GM21526 (cell line): ENCODE measurements around the gene PF4V1.
"Not testable (repeated sequence)": the region's sequence is repeated elsewhere in the genome, so short reads cannot be mapped to it uniquely, and the experiment has no call there.

ENCODE experiments used
- ATAC-seq: cut with Tn5 transposase; IDR thresholded peaks from one replicate; pipeline ENCODE4 v1.9.1; 2021; ENCODE audit warnings: moderate library complexity; ENCODE audit not compliant: unreplicated experiment, low FRiP score

Gene PF4V1

DNA sequence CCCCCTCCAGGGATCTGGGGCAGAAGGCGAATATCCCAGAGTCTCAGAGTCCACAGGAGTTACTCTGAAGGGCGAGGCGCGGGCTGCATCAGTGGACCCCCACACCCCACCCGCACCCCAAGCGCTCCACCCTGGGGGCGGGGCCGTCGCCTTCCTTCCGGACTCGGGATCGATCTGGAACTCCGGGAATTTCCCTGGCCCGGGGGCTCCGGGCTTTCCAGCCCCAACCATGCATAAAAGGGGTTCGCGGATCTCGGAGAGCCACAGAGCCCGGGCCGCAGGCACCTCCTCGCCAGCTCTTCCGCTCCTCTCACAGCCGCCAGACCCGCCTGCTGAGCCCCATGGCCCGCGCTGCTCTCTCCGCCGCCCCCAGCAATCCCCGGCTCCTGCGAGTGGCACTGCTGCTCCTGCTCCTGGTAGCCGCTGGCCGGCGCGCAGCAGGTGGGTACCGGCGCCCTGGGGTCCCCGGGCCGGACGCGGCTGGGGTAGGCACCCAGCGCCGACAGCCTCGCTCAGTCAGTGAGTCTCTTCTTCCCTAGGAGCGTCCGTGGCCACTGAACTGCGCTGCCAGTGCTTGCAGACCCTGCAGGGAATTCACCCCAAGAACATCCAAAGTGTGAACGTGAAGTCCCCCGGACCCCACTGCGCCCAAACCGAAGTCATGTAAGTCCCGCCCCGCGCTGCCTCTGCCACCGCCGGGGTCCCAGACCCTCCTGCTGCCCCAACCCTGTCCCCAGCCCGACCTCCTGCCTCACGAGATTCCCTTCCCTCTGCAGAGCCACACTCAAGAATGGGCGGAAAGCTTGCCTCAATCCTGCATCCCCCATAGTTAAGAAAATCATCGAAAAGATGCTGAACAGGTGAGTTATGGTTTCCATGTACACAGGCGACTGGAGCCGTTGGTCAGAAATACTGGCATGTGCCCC, 16.3 kb downstream of the PF4V1 start, which contains the start of gene CXCL1:
TSS of gene CXCL1 (plus strand) at position 264 of the 926 bp plus-strand sequence. CDS start at position 342, 78 bp downstream.
- no peak for ATAC-seq

- no peak for ATAC-seq
Measured at GRCh38 chr4:73870260-73870659, 17.2 kb downstream of the PF4V1 start.

GRCh38 chr4:73870768-73871167, 17.7 kb downstream of the PF4V1 start:
- ATAC-seq, result no peak

GRCh38 chr4:73871511-73872310, 18.6 kb downstream of the PF4V1 start:
- ATAC-seq, result no peak

DNA sequence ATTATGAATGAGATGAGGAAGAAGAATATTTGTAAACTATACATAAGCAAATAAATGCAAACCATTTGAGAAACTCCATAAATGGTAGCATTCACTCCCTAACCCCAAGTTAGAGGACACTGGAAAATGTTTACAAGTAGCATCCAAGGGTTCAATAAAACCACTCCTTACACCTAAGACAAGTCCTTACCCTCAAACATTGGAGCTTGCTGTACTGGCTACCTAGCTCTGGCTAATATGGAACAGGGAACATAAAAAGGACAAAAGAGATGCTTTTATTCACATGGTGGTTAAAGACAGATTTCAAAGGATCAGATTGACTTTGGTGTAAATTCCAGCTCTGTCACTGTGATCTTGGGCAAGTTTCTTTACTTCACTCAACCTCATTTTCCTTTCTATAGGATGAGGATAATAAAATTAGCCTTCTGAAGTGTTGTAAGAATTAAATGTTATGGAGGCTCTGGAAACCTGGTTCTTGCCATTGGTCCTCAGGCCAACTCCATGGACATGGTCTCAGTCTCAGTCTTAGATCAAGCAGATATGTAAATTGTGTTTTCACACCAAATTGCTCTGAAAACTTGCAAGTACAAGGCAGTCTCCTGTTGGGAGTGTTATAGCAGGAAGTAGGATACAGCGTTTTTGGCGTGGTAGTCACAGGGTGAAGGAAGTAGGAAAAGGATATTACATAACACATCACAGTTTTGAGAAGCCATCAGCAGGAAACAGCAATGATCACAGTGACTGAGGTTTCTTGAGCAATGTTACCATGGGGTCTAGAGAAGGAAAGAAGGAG, 19.4 kb downstream of the PF4V1 start:
- no peak for ATAC-seq

- no peak for ATAC-seq
Measured at GRCh38 chr4:73874386-73874785, 21.3 kb downstream of the PF4V1 start.

DNA sequence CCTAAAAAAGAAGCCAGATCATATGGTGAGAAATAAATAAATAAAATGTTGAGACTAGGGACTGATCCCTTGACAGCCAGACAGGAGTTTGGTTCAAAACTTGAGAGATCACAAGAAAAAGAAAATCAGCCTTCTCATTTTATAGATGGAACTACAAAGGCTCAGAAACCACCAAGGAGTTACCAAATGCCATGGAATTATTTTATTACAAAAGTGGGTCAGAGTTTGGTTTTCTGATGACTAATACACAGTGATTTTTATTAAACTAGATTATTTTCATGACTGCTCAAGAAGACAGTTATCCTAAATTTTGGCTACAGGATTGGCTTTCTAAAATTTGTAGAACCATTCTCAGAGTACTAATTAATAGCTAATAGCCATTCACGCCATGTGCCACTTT, 22.3 kb downstream of the PF4V1 start:
- ATAC-seq, result no peak

GRCh38 chr4:73883306-73883705, 30.2 kb downstream of the PF4V1 start:
- ATAC-seq, result no peak

- no peak for ATAC-seq
Measured at GRCh38 chr4:73885574-73886267, 32.6 kb downstream of the PF4V1 start.

DNA sequence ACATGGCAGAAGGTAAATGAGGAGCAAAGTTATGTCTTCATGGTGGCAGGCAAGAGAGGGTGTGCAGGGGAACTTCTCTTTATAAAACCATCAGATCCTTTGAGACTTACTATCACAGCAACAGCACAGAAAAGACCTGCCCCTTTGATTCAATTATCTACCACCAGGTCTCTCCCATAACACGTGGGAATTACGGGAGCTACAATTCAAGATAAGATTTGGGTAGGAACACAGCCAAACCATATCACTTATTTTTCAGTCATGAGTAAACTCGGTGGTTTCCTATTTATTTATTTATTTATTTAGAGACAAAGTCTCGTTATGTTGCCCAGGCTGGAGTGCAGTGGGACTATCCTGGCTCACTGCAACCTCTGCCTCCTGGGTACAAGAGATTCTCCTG, 38.2 kb downstream of the PF4V1 start:
- ATAC-seq, result no peak

DNA sequence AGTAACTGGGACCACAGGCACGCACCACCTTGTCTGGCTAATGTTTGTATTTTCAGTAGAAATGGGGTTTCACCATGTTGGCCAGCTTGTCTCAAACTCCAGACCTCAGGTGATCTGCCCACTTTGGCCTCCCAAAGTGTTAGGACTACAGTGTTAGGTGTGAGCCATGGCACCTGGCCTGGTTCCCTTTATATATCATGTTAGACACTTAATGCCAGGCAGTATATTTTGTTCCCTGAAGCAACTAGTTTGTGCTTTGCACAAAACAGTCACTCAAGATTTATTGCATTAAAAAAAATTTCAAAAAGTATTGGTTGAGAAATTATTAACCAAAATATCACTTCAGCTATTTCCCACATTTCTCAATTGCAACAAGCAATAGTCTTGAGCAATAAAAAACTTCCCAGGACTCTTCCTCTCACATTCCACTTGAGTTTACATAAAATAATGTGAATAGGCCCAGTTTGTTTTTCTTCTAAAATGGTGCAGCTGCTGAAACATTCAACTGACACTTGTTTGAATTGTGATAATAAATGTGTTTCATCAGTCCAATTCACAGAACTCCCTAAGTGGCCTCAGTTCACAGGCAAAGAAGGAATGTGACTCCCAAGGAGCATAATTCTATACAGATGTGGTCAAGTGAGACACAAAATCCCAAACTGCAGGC, 38.8 kb downstream of the PF4V1 start:
- ATAC-seq, result no peak

- ATAC-seq, result no peak
Measured at GRCh38 chr4:73892966-73893365, 39.9 kb downstream of the PF4V1 start.

DNA sequence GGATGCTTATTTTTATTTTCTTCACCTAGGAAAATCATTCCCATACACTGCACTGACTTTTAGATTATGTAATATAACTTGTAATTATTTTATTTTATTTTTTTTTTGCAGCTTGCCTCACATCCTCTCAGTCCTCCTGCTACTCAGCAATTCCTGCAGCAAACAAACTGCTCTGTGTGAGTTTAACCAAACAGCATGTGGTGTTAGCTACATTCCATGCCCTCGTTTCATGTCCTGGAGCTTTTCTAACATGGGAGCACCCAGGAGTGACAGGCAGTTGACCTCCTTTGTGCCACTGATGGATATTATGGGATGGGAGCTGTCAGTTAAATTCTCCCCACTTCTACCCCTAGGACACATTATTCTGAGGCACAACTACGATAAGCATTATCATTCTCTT, 40.9 kb downstream of the PF4V1 start:
- no peak for ATAC-seq

DNA sequence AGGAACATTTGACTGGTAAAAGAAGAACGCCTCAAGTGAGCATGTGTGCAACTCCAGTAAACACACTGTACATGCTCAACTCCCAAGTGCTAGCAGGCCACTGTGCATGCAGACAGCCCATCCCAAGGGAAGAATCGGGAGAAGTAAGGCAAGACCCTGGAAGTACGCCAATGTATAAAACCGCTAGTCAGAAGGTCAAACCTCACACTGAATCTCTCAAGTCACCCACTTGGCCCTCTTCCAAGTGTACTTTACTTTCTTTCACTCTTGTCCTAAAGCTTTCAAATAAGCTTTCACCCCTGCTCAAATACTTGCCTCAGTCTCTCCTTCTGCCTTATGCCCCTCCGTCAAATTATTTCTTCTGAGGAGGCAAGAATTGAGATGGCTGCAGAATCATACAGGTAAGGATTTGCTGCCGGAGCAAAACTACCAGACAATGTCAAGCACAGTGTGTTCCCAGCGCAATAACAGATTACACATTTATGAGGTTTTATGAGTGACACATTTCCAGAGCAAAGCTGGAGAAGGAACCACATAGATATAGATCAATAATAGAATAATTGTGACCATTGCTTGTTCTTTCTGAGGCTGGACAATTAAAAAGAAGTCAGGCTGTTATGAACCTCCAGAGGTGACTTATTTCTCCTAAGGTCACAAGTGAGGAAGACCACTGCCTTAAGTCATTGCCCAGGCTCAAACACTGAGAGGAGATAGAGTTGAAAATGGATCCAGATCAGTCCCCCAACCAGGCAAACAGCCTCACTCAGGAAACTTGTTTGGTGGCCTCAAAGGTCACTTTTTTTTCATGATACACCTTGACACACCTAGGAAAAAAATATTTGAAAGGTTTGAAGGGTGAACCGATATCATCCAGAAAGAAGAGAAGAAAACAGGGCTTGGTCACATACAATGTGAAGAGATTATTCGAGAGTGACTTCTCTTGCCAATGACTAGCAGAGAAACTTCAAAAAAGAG, 42.4 kb downstream of the PF4V1 start:
- ATAC-seq, result no peak

GRCh38 chr4:73896416-73896815, 43.3 kb downstream of the PF4V1 start:
- ATAC-seq, result no peak

GRCh38 chr4:73897380-73898136, 44.5 kb downstream of the PF4V1 start:
- no peak for ATAC-seq

- not testable (repeated sequence) for ATAC-seq
Measured at GRCh38 chr4:73899338-73899737, 46.2 kb downstream of the PF4V1 start.

GRCh38 chr4:73901031-73901430, 47.9 kb downstream of the PF4V1 start:
- no peak for ATAC-seq
